ENCODE data around the gene IGLL1.

The IGLL1 gene

DNA sequence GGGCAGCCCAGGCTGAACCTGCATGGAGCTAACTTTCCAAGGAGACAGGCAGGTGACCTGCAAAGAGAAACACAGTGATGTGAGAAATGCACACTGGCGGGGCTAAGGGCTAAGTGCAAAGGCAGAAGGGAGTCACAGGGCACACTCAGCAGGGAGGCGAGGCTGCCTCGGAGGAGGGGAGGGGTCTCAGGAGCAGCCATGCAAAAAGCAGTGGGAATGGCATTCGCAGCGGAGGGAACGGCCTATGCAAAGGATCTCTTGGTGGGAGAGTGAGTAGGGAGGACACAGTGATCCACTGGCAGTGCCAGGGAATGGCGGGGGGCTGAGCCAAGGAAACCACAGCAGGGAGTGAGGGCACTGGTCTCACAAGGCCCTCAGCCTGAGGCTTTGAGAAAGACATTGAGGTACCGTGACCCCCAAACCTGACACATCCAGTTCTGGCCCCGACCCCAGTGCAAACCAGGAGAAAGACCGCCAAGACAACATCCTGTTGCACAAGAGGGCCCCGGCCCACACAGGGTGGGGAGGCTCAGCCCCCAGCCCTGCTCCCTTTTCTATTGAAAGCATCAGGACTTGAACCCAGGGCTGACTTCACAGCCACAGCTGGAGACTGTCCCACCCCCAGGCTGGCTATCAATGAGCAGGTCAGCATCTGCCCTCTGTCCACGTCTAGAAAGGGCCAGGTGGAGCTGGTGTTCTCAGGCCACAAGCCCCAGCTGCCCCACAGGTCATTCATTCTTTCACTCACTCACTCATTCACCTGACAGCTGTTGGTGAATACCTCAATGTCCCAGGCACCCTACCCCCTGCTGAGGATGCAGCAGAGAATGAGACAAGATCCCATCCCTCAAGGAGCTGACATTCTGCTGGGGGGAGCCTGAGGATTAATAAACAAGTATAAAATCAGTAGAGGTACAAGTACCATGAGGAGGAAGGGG is 50.7 kb downstream of the IGLL1 start:
- H3K4me3 ChIP-seq (ENCODE audit: control insufficient read depth, low read depth, low read length), result no peak overlapping the region
- TF ChIP-seq, protein P1, sequence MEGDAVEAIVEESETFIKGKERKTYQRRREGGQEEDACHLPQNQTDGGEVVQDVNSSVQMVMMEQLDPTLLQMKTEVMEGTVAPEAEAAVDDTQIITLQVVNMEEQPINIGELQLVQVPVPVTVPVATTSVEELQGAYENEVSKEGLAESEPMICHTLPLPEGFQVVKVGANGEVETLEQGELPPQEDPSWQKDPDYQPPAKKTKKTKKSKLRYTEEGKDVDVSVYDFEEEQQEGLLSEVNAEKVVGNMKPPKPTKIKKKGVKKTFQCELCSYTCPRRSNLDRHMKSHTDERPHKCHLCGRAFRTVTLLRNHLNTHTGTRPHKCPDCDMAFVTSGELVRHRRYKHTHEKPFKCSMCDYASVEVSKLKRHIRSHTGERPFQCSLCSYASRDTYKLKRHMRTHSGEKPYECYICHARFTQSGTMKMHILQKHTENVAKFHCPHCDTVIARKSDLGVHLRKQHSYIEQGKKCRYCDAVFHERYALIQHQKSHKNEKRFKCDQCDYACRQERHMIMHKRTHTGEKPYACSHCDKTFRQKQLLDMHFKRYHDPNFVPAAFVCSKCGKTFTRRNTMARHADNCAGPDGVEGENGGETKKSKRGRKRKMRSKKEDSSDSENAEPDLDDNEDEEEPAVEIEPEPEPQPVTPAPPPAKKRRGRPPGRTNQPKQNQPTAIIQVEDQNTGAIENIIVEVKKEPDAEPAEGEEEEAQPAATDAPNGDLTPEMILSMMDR (conservative IDR thresholded peaks at IDR 0.05; ENCODE audit: control insufficient read depth, insufficient read depth, low read depth, low read length), result no peak
- DNase-seq (ENCODE audit: low read depth), result no peak

DNA sequence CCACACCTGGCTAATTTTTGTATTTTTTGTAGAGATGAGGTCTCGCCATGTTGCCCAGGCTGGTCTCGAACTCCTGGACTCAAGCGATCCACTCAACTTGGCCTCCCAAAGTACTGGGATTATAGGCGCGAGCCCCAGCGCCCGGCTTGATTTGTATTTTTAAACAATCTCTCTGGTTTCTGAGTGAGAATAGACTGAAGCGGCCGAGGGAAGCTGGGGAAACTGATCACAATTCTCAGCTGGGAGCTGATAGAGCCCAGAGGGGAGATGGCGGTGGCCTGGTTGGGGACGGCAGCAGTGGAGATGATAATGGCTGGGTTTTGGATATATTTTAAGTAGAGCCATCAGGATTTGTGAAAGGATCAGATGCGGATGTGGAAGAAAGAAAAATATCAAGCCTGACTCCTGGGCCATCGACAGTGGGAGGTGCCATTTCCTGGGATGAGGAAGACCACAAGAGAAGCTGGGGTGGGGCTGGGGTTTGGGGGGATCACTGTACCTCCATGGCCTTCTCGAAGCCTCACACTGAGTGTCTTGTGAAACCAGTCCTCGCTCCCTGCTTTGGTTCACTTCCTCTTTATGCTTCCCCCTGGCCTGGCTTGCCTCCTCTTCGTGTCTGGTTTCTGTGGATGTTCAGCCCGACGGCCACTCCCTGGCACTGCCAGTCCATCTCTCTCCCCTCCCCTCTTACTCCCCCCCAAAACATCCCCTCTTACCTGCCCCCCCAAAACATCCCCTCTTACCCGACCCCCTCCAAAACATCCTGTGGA is 51.9 kb downstream of the IGLL1 start:
- no peak for DNase-seq (ENCODE audit: low read depth)
- no peak overlapping the region for H3K4me3 ChIP-seq (ENCODE audit: control insufficient read depth, low read depth, low read length)
- TF ChIP-seq, protein P1 (conservative IDR thresholded peaks at IDR 0.05; ENCODE audit: control insufficient read depth, insufficient read depth, low read depth, low read length), result no peak

DNA sequence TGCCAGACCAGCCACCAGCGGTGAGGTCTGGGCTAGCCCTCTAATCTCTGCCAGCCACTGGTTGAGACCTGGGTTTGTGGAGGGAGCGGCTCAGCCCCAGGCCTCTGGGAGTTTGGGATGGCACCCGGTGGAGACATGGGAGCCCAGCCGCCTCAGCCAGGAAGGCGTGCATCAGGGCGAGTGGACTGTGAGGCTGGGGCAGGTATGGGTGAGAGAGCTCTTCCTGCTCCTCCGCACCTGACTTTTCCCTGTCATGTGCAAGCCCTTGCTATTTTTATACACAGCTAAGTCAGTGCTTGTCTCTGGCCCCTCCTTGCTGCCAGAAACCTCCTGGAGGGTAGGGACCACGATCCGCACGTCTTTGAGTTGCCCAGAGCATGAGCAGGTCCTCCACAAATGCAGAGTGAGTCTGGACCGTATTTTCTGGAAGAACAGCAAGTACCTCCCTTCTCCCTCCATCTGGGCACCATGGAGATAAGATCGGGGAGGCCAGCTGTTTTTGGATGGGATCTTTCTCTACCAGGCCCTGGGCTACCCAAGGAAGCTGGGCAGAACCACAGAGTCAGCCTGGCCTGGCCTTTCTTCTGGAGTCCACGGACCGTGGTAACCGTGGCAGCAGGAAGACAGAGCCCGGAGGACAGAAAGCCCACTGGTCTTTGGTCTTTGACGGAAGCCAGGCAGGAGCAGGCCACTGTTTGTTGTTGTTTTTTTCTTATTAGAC is 53.3 kb downstream of the IGLL1 start:
- H3K4me3 ChIP-seq (ENCODE audit: control insufficient read depth, low read depth, low read length), result no peak overlapping the region
- DNase-seq (ENCODE audit: low read depth), result no peak
- TF ChIP-seq, protein P1 (conservative IDR thresholded peaks at IDR 0.05; ENCODE audit: control insufficient read depth, insufficient read depth, low read depth, low read length), result no peak

DNA sequence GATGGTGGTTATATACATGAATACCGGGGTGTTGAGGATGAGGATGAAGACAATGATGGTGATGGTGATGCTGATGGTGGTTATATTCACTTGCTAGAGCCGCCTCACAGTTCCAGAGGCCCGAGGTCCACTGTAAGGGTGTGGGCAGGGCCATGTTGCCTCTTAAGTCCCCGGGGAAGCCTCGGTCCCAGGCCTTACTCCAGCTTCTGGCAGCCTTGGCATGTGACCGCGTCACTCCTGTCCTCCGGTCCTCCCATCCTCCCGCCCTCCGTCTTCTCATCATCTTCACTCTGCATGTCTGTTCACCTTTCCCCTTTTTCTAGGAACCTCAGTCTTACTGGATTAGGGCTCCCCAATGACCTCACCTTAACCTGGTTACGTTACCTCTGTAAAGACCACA is 54.6 kb downstream of the IGLL1 start:
- no peak for DNase-seq (ENCODE audit: low read depth)
- TF ChIP-seq, protein P1 (conservative IDR thresholded peaks at IDR 0.05; ENCODE audit: control insufficient read depth, insufficient read depth, low read depth, low read length), result no peak
- H3K4me3 ChIP-seq (ENCODE audit: control insufficient read depth, low read depth, low read length), result no peak overlapping the region

DNA sequence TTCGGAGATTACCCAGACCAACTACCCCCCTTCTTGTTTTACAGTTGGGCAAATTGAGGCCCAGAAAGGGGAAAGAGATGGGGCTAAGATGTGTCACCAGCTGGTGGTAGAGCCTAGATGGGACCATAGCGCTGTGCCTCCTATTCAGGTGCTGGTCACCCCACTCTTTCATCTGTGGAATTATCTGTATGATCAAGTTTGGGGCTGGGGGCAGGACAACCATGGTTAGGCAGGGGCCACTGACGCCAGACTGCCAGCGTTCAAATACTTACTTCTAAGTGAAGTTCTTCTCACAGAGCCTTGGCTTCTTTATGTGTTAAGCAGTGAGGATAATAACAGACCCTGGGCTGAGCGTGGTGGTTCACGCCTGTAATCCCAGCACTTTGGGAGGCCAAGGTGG is 55.9 kb downstream of the IGLL1 start:
- no peak for DNase-seq (ENCODE audit: low read depth)
- TF ChIP-seq, protein P1 (conservative IDR thresholded peaks at IDR 0.05; ENCODE audit: control insufficient read depth, insufficient read depth, low read depth, low read length), result no peak
- no peak overlapping the region for H3K4me3 ChIP-seq (ENCODE audit: control insufficient read depth, low read depth, low read length)

DNA sequence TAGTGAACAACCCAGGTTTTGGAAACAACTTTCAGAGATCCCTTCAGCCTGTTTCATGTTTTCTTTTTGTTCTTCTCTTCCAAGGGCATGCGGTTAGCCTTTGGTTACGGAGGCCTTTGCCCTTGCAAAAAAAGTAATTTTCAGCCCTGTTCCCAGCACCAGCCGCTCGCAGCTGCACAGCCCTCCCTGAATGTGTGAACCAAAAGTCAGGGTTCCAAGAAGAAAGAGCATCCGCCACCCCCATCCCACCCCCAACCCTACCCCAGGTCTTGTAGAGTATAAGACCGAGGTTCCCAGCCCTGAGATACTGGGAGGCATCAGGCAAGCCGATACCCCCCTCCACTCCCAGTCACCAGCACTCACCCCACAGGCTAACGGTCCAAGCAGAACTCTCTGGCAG is 56.4 kb downstream of the IGLL1 start:
- DNase-seq (ENCODE audit: low read depth), result no peak
- TF ChIP-seq, protein P1 (conservative IDR thresholded peaks at IDR 0.05; ENCODE audit: control insufficient read depth, insufficient read depth, low read depth, low read length), result no peak
- H3K4me3 ChIP-seq (ENCODE audit: control insufficient read depth, low read depth, low read length), result no peak overlapping the region
